ENCODE results near the gene CCSER1.

DNA sequence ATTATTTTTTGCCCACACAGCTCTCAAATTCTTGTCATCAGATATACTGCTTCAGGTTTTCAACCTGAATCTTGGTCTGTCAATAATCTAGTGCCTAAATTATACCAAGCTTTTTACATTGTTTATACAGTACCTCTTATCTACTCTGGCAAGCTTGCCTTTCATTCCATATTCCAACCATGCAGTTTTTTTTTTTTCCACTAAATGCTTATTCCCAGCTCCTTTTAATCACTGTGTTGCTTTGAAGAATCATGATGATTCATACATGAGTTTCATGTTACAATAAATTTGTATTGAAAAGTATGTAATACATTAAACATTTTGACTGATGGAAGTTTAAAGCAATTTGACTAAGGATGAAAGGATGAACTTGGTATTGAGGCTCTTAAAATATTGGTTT, 949.0 kb downstream of the CCSER1 start:
- TF ChIP-seq, protein P1, sequence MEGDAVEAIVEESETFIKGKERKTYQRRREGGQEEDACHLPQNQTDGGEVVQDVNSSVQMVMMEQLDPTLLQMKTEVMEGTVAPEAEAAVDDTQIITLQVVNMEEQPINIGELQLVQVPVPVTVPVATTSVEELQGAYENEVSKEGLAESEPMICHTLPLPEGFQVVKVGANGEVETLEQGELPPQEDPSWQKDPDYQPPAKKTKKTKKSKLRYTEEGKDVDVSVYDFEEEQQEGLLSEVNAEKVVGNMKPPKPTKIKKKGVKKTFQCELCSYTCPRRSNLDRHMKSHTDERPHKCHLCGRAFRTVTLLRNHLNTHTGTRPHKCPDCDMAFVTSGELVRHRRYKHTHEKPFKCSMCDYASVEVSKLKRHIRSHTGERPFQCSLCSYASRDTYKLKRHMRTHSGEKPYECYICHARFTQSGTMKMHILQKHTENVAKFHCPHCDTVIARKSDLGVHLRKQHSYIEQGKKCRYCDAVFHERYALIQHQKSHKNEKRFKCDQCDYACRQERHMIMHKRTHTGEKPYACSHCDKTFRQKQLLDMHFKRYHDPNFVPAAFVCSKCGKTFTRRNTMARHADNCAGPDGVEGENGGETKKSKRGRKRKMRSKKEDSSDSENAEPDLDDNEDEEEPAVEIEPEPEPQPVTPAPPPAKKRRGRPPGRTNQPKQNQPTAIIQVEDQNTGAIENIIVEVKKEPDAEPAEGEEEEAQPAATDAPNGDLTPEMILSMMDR (IDR thresholded peaks at IDR 0.05; ENCODE audit: low read length), result no peak
- no peak for TF ChIP-seq EZH2 (IDR thresholded peaks at IDR 0.05; ENCODE audit: borderline replicate concordance, low read length)

Measured in OCI-LY1 (cell line).